Activated CD8-positive, alpha-beta memory T cell treated with anti-CD3 and anti-CD28 coated beads, Interleukin-2, amount 50 U/mL, for 1 hour (primary cell): ENCODE measurements around the gene FA2H.
A peak's percentile ranks its signal among the peaks of the same experiment; 100 is the strongest.
"Not testable (repeated sequence)": the region's sequence is repeated elsewhere in the genome, so short reads cannot be mapped to it uniquely, and the experiment has no call there.

Experiments used
- DNase-seq: peaks from one replicate; pipeline ENCODE4 v3.0.0-alpha.2; 2020; ENCODE audit errors: extremely low read depth

The FA2H gene

DNA sequence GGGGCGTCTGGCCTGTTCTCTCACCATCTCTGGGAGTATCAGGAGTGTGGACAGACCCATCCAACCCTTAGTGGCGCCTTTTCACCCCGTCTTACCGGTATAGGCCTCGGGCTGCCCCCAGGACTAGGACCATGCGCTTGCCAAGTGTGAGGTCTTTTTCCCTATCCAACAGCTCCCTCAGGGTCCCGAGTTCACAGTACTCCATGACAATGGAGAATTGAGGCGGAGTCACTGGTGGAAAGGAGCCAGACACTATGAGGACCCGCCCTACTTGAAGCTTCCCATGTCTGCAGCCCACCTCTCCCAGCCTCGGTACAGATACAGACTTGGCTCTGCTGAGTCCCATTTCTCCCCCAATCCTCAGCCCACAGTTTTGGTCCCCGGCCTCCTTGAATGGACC lies 92.1 kb downstream of the FA2H start:
- no peak for DNase-seq

DNA sequence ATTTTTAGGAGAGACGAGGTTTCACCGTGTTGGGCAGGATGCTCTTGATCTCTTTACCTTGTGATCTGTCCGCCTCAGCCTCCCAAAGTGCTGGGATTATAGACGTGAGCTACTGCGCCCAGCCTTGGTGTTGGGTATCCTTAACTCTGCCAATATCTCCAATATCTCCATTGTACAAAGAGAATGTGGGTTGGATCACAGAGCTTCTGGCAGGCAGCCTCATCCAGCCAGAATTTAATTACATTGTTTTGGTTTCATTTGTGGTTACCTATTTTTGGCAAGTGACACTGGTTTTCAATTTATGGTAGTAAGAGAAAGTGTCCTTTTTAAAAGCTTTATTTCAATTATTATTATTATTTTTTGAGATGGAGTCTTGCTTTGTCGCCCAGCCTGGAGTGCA lies 93.9 kb downstream of the FA2H start:
- DNase-seq: no peak

DNA sequence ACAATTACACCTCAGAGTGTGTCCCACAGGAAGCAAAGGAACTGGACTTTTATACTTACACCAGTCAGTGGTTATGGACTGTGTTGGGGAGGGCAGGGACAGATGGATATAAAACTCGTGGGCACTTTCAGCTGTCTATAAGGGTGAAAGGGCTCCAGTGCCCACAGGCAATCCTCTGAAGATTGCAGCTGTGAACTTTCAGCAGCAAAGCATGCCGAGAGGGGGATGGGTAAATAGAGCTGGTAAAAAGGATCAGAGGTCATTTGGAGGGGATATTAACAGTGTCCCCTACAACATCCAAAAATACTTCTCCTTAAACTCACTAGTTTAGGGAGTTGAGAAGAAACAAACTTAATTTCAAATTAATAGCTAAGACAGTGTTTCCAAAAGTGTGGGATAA lies 94.6 kb downstream of the FA2H start:
- DNase-seq: no peak

DNA sequence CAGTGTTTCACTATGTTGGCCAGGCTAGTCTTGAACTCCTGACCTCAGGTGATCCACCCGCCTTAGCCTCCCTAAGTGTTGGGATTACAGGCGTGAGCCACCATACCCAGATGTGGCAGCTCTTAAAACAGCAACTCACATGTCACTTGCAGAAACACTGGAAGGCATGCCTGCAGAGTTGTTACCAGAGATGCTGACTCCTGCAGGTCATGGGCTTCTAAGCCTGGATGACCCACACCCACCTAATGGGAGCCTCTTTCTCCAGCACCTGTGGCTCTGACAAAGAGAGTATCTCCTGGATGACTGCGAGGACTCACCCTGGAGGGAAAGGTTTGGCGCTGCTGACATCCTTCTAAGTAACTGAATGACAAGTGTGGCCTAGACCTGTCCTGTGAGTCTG lies 96.8 kb downstream of the FA2H start:
- DNase-seq: no peak

DNA sequence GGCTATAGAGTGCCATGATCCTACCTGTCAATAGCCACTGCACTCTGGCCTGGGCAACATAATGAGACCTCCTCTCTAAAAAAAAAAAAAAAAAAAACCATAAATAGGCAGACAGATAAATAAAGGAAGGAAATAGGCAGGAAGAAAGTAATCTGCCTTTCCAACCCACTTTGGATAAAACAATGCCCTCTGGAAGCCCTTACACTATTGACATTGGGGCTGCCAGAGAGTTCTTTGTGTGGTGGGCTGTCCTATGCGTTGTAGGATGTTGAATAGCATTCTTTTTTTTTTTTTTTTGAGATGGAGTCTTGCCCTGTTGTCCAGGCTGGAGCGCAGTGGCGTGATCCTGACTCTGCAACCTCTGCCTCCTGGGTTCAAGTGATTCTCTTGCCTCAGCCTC lies 100.7 kb downstream of the FA2H start:
- no peak for DNase-seq

DNA sequence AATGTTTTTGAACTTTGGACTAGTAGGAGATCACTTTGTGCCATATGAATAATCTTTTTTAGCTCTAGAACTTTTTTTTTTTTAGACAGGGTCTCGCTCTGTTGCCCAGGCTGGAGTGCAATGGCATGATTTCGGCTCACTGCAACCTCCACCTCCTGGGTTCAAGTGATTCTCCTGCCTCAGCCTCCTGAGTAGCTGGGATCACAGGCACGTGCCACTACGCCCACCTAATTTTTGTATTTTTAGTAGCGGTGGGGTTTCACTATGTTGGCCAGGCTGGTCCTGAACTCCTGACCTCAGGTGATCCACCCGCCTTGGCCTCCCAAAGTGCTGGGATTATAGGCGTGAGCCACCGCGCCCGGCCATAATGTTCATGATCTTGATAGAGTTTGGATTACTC lies 105.7 kb downstream of the FA2H start:
- DNase-seq: not testable (repeated sequence)

DNA sequence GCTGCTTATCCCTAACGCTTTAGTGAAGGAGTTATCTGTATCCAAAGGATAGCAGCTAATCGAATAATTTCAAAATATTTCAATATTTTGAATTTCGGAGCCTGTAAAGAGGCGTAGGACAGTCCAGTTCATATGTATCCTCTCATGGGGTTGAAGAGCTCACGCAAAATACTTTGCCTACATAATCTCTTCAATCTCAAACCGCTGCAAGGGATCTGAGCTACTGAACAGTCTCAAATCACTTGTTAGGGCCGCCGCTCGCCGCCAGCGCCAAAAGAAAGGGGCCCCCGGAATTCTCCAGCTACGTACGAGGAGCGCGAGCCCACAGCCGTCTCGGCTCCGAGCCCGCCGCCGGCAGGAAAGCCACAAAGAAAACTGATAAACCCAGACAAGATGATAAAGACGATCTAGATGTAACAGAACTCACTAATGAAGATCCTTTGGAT lies 107.3 kb downstream of the FA2H start:
- no peak for DNase-seq

DNA sequence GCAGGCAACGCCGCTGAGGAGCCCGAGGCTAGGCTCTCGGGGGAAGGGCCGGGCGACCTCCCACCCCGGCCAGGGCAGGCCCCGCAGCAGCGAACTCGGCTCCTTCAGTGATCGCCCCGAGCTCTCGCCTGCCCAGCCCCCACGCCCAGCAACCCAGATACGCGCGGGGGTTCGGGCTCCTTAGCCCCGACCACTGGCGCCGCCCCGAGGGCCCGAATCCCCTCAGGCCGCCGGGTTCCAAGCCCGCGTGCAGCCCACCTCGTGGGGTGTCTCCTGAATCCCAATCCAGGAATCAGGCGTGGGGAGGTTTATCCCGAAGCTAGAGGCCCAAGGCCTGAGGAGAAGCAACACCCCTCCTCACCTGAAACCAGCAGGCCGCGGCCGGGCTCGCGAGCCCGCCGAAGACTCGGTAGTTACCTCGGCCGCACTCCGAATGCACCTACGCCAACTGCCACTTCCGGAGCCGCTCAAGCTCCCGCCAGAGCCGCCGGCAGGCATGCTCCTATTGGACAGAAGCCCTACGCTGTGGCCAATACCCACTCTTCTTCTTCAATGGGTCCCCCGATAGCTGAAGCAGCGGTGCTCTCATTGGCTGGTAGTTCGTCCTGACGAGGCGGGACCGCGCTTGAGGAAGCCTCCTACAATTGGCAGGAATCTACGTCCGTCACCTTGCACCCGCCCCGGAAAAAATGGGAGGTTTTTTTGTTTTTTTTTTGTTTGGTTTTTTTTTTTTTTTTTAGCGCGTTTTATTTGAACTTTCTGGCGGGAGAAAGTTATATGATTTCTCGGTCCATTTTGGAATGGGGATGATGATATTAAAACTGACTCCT lies 108.0 kb downstream of the FA2H start, which contains the start of gene RFWD3:
Gene RFWD3 (minus strand): TSS at position 453 of the 830 bp plus-strand sequence. CDS start 5,428 bp downstream, outside the sequence.
- DNase-seq: peak; percentile 98

DNA sequence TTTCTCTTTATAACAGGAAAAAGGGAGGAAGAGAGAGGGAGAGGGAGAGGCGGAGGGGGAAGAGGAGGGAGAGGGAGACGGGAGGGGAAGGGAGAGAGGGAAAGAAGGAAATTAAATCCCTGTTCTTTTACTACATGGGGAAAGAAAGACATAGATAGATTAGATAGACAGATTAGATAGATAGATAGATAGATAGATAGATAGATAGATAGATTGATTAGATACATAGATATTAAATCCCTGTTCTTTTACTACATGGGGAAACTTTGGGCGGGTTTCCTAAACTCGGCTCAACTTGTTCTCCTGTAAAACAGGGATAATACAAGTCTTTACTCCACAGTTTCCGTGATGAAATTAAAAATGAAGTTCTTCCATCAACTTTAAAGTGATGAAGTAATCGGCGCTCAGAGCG lies 108.6 kb downstream of the FA2H start:
- no peak for DNase-seq
